ENCODE data around the gene METTL6.
"Not testable (repeated sequence)": the region's sequence is repeated elsewhere in the genome, so short reads cannot be mapped to it uniquely, and the experiment has no call there.

The METTL6 gene

DNA sequence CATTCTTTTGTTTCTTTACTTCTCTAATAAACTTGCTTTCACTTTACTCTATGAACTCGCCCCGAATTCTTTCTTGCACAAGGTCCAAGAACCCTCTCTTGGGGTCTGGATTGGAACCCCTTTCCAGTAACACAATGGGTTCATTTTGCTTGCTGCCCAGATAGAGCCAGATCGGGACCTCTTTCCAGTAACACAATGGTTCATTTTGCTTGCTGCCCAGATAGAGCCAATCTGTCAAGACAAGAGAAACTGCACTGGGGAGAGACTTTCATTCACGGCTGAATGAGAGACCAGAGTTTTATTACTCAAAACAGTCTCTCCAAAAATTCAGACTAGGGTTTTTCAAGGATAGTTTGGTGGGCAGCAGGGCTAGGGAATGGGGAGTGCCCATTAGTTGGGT is 25.4 kb downstream of the METTL6 start:
- no peak for DNase-seq

DNA sequence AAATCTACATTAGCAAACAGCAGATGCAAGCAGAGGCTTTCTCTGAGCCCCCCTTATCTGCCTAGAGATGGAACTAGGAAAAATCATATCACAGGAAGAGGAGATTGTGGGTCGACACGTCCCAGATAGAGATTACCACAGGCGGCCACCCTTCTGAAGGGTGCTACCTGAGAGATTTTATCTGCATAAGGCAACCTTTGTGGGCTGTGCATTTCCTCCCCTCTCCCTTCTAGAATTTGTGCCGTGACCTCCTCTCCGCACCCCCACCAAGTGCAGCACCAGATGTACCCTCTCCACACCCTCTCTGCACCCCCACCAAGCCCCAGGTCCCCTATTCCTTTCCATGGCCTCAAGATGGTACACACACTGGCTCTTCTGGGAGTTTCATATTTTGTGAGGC is 27.4 kb downstream of the METTL6 start:
- no peak for DNase-seq

DNA sequence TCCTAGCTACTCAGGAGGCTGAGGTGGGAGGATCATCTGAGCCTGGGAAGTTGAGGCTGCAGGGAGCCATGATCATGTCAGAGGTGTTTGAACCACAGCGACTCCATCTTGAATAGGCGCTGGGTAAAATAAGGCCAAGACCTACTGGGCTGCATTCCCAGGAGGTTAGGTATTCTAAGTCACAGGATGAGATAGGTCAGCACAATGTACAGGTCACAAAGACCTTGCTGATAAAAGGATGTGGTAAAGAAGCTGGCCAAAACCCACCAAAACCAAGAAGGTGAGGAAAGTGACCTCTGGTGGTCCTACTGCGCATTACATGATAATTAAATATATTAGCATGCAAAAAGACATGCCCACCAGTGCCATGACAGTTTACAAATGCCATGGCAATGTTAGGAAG is 28.6 kb downstream of the METTL6 start:
- DNase-seq: not testable (repeated sequence)

- not testable (repeated sequence) for DNase-seq
Measured at GRCh38 chr3:15393252-15393651, 34.1 kb downstream of the METTL6 start.

GRCh38 chr3:15391007-15391406 is 36.3 kb downstream of the METTL6 start:
- no peak for DNase-seq

GRCh38 chr3:15390460-15390859 is 36.9 kb downstream of the METTL6 start:
- DNase-seq: no peak

- DNase-seq: not testable (repeated sequence)
Measured at GRCh38 chr3:15388335-15388734, 39.0 kb downstream of the METTL6 start.

DNA sequence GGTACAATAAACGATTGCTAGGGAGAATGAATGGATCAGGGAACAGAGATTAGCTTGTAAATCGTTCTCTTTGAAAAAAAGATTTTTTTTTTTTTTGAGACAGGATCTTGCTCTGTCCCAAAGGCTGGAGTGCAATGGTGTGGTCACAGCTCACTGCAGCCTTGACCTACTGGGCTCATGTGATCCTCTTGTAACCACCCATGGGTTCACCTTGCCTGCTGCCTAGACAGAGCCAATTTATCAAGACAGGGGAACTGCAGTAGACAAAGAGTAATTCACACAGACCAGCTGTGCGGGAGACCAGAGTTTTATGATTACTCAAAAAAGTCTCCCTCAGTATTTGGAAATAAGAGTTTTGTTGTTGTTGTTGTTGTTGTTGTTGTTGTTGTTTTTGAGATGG is 39.6 kb downstream of the METTL6 start:
- no peak for DNase-seq

DNA sequence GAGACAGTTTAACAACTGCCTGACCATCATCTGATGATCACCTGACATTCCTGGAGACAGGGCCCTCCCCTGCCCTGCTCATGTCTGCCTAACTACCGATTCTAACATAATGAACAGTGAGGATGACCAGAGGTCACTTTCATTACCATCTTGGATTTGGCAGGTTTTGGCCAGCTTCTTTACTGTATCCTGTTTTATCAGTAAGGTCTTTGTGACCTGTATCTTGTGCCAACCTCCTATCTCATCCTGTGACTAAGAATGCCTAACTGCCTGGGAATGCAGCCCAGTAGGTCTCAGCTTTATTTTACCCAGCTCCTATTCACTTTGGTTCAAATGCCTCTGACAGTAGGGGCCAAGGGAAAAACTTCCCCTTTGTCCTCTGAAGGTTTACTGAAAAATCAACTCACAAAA is 40.2 kb downstream of the METTL6 start:
- no peak for DNase-seq

DNA sequence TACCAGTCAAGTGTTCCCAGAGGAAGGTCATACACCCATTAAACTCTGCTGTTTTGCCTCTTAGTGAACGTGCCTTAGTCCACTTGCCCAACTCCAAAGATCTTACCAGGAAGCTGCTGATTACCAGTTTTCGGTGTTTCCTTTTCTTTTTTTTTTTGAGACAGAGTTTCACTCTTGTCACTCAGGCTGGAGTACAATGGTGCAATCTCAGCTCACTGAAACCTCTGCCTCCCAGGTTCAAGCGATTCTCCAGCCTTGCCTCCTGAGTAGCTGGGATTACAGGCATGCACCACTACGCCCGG is 40.7 kb downstream of the METTL6 start:
- DNase-seq: peak; percentile 66

GRCh38 chr3:15385901-15386653 is 41.3 kb downstream of the METTL6 start:
- no peak for DNase-seq

DNA sequence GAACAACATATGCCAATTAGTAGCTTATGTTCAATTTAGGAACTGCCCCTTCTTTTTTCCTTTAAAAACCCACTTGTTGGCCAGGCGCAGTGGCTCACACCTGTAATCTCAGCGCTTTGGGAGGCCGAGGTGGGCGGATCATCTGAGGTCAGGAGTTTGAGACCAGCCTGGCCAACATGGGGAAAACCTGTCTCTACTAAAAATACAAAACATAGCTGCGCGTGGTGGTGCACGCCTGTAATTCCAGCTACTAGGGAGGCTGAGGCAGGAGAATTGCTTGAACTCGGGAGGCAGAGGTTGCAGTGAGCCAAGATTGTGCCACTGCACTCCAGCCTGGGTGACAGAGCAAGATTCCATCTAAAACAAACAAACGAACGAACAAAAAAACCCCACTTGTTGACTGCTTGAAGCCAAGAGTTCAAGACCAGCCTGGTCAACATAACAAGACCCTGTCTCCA is 42.1 kb downstream of the METTL6 start:
- not testable (repeated sequence) for DNase-seq

- peak; percentile 23 for DNase-seq
Measured at GRCh38 chr3:15384510-15385237, 42.7 kb downstream of the METTL6 start.

DNA sequence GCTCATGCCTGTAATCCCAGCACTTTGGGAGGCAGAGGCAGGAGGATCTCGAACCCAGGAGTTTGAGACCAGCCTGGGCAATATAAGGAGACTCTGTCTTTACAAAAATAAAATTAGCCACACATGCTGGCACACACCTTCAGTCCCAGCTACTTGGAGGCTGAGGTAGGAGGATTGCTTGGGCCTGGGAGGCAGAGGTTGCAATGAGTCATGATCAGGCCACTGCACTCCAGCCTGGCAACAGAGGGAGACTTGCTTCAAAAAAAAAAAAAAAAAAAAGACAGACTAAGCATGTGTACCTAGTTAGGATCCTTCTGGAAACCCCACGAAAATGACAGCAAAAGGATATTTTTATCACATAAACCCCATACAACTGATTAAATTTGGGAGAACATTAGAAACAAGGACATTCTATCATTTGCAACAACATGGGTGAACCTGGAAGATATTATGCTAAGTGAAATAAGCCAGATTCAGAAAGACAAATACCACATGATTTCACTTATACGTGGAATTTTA is 44.9 kb downstream of the METTL6 start:
- DNase-seq: peak; percentile 25

DNA sequence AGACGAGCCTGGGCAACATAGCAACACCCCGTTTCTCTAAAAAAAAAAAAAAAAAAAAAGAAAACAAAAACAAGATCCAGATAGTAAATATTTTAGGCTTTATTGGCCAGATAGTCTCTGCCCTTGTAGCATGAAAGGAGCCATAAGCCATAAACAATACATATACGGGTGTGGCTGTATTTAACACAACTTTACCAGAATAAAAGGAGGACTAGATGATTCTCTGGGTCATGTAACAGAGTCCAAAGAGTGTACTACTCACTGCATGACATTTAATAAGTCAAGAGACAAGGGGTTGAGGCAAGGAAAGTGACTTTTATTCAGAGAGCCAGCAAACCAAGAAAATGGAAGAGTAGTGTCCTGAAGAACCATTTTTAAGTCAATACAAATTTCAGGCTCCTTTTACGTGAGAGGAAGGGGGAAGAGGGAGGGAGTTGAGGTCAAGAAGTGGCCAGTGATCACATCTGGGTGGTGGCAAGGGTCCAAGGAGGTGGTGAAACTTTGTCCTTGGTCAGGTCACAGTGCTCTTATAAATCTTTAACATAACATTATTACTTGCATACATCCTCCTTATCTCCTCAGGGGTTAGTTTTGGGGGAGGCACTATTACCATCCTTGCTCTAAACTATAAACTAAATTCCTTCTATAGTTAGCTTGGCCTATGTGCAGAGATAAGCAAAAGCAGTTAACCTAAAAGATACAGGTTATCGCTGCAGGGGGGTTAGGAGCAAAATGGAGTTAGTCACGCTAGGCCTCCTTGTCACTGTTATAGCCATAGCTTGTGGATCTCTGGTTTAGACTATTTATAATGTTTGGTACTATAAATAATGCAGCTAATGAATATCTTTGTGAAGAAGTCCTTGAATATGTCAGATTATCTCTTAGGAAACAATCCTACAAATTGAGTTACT is 46.1 kb downstream of the METTL6 start:
- no peak for DNase-seq

DNA sequence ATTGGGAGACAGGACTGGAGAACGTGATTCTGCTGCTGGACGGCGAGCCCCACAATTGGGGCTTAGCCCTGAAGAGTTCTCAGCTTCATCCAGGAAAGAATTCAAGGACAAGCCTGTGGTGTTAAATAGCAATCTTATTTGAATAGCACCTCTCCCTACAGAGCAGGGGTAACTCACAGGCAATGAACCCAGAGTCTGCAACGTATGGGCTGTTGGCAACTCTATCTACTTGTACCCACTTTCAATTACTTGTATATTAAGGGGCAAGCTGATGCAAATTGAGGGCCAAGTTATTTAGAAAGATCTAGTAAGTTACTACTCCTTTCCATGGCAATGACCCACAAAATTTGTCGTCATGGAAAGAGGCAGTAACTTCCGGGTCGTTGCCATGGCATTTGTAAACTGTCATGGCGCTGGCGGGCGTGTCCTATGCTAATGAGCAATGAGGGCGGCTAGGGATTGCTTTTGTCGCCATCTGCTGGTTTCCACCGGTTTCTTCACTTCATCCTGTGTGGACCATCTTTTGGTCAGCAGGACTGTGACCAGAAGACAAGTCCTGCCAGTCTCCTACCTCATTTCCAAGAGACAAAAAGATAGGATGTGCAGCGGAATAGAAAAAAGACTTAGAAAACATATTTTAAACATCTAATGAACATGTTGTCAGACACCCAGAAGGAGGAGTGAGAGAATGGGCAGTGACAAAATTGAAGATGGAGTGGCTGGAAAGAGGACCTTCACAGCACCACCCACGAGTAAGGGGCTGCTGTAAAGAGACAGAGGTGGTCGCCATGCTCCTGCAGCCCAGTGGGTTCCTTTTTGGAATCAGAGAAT is 49.2 kb downstream of the METTL6 start:
- peak; percentile 98 for DNase-seq

- no peak for DNase-seq
Measured at GRCh38 chr3:15375461-15376000, 51.8 kb downstream of the METTL6 start.

- DNase-seq: no peak
Measured at GRCh38 chr3:15372918-15373317, 54.4 kb downstream of the METTL6 start.

DNA sequence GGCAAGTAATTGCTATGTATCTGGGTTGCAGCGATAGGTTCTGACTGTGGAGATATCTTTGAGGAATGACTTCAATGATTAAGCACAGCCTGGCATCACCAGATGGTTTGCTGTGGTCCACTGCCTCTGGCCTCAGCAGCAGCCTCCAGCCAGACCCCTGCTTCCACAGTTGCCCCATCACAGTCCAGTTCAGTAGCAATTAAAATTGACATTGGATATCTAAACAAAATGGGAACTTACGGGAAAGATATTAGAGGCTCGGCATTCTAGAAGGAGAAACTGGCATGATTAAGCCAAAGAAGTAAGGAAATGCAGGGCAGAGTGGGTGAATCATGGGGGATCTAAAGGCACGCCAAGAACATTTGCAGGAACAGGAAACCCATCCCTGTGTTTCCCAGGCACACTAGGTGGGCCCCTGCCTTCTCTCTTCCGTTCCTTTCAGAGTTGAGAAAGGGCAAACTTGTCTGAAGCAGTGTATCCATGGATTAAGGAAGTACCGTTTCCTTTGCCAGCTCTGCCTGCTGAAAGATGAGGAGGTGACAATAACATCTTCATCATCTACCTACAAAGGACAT is 58.7 kb downstream of the METTL6 start:
- no peak for DNase-seq

- DNase-seq: no peak
Measured at GRCh38 chr3:15367059-15367458, 60.3 kb downstream of the METTL6 start.

DNA sequence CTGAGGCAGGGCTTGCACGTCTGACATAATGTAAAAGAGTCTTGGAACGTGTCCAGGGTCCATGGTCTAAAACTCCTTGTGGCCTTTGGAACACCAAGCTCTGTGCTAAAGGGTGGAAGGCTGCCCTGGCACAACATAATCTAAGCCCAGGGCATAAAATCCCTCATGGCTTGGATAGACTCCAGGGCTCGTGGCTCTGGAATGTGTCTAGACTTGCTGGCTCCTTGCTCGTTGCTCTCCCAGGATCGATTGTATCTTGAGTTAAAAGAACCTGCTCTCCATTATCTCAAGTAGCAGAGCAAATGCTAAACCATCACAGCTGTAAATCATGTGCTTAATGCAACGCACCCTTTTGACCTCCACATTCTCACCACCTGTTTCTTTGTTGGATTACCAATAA is 63.3 kb downstream of the METTL6 start:
- DNase-seq: not testable (repeated sequence)

All from inflammatory macrophage treated with lipopolysaccharide for 4 hours (primary cell).